Naive thymus-derived CD8-positive, alpha-beta T cell (primary cell): ENCODE measurements around the gene ZNF555. TPM values are rescaled to one million over a fixed set of nuclear protein-coding genes. Genes with fewer than 3 reads are reported as not detected.

Source experiments
- ATAC-seq, 2 donors: fragments of 150-1000 bp; cut with Tn5 transposase in 1 of 2; sonication (Bioruptor Pico), chemical (Tn5 transposase) in 1 of 2; 1 replicate in 1 of 2; 2 replicates in 1 of 2; pipeline ENCODE4 v1.10.0; 2021; ENCODE audit warnings: mild to moderate bottlenecking in 2 of 2, moderate library complexity in 2 of 2
- POLR2A ChIA-PET: fragments of 350-600 bp; sonication (Branson Sonifier 250); formaldehyde crosslinking; loops from one replicate; lab custom pipeline; 2021; ENCODE audit warnings: antibody characterized with exemption; lab: Charles Lee
- DNase-seq, 10 donors: peaks; one replicate each; pipeline versions ENCODE4 v3.0.0 to v3.0.0-alpha.2; 2020 to 2022
- H3K27ac Mint-ChIP-seq, 10 donors: one replicate each; pipeline ENCODE4 v1.8.0; 2020 to 2022; ENCODE audit warnings: mild to moderate bottlenecking in 10 of 10, mixed read lengths in 10 of 10, moderate library complexity in 4 of 10, inconsistent platforms in 1 of 10
- H3K27me3 Mint-ChIP-seq, 5 donors: one replicate each; pipeline ENCODE4 v1.8.0; 2021 to 2022; ENCODE audit warnings: mixed read lengths in 5 of 5
- H3K36me3 Mint-ChIP-seq, 3 donors: one replicate each; pipeline ENCODE4 v1.8.0; 2020 to 2022; ENCODE audit warnings: mixed read lengths in 3 of 3, mild to moderate bottlenecking in 2 of 3, inconsistent platforms in 1 of 3
- H3K4me1 Mint-ChIP-seq, 4 donors: one replicate each; pipeline ENCODE4 v1.8.0; 2021 to 2022; ENCODE audit warnings: mixed read lengths in 4 of 4
- H3K4me3 Mint-ChIP-seq, 10 donors: one replicate each; pipeline ENCODE4 v1.8.0; 2020 to 2022; ENCODE audit warnings: mild to moderate bottlenecking in 10 of 10, mixed read lengths in 10 of 10, moderate library complexity in 6 of 10, inconsistent platforms in 1 of 10
- H3K9me3 Mint-ChIP-seq, 9 donors: one replicate each; pipeline ENCODE4 v1.8.0; 2020 to 2022; ENCODE audit warnings: mixed read lengths in 9 of 9, mild to moderate bottlenecking in 3 of 9, inconsistent platforms in 1 of 9, moderate library complexity in 1 of 9
- polyA plus RNA-seq, 3 donors: library from polyadenylated mRNA; unstranded; fragments of 300-500 nt; fragmentation: Illumina TruSeq; gene quantifications; one replicate each; pipeline ENCODE4 v1.2.3, GENCODE V29; 2021
- total RNA-seq, 8 experiments: library from RNA in 2 of 8; stranded (reverse) in 2 of 8; gene quantifications; one replicate each; pipeline ENCODE4 v1.2.3 and lab custom pipeline; 2021 to 2026

ZNF555 gene
- total and polyA plus RNA-seq, 5 experiments from 2014 or later = 1.0 to 8.7 (median 3.4) TPM

DNA sequence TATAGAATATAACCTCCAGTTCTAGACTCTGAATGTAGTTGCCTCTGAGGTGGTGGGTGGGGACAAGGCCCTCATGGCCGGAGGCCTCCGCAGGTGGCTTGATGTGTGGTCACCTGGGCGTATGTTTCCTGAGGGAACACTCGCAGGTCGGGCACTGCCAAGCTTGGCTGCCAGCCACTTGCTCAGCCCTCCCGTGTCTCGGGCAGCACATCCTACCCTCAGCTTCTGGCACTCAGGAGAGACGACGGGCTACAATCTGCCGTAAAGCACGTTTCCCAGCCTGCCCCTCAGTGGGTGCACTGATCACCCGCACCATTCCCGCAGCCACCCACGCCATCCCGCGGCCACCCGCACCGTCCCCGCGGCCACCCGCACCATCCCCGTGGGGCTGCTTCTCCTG is 40.8 kb upstream of the ZNF555 start:
- Mint-ChIP-seq H3K4me1 (peaks cover 0 to 4% (median 1%) of the 10 kb centered on the region in 4 donors), H3K36me3 (peaks cover 0 to 36% (median 7%) of the 10 kb centered on the region in 3 donors), H3K4me3 (no peak overlapping the region), H3K27ac (no peak overlapping the region), H3K9me3 (no peaks in the 10 kb centered on the region), H3K27me3 (no peaks in the 10 kb centered on the region)
- DNase-seq (no peak), ATAC-seq (no peak)
- POLR2A ChIA-PET = no interaction called here

- DNase-seq (no peak), ATAC-seq (no peak)
- POLR2A ChIA-PET = no interaction called here
- Mint-ChIP-seq H3K36me3 (peaks cover 0 to 30% (median 4%) of the 10 kb centered on the region in 3 donors), H3K4me1 (peaks cover 0 to 4% (median 1%) of the 10 kb centered on the region in 4 donors), H3K27me3 (no peaks in the 10 kb centered on the region), H3K4me3 (no peak overlapping the region), H3K9me3 (no peaks in the 10 kb centered on the region), H3K27ac (no peak overlapping the region)
Observed at GRCh38 chr19:2802826-2803225, 38.4 kb upstream of the ZNF555 start.

GRCh38 chr19:2803486-2804155 is 37.7 kb upstream of the ZNF555 start:
- POLR2A ChIA-PET = interaction anchor here (0.5 kb wide), 1 partner anchor 142 kb away, joined by 3 read pairs; no protein-coding TSS in a partner anchor
- Mint-ChIP-seq H3K27me3 (no peaks in the 10 kb centered on the region), H3K36me3 (peaks cover 0 to 31% (median 5%) of the 10 kb centered on the region in 3 donors), H3K9me3 (no peaks in the 10 kb centered on the region), H3K4me3 (no peak overlapping the region), H3K27ac (peak overlapping the region in 3 of 10 donors; percentile 14 to 71 (median 29)), H3K4me1 (peaks cover 0 to 4% (median 1%) of the 10 kb centered on the region in 4 donors)
- DNase-seq = no peak
- no peak for ATAC-seq

DNA sequence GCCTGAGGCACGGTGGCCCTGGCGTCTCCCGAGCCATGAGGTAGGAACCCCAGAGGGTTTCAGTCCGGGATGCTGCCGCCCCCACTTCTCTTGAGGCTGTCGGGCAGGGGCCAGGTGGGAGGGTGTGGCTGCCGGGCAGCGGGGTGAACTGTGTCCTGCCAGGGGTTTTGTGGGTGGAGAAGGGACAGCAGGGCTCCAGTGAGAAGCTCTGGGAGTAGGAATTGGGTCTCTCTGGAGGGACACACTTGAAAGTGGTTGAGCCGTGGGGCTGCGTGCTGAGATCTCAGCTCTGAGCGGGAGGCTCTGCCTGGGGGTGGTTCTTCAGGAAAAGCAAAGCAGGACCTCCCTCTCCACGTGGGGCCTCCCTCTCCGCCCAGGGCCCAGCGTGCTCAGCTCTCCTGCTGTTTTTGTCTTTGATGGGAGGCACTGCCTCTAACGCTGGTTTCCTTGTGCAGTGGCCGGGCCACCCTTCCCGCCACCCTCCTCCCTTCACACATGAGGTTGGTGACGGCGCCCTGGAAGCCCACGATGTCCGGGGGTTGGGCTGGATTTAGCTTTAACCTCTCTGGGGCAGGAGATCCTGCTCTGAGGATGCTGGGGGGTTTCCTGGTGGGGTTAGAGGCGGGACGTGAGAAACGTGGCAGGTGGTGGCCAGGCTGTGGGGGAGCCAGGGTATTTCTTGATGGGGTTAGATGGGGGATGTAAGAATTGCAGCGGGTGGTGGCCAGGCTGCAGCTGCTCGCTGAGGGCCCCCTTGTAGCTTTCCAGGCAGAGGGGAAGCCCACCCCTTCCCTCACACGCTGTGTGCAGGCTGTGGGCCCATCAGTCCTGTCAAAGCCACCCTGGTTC is 36.9 kb upstream of the ZNF555 start:
- H3K27ac Mint-ChIP-seq = peak overlapping the region in 1 of 10 donors; percentile 71
- POLR2A ChIA-PET = no interaction called here
- DNase-seq (no peak), ATAC-seq (no peak)
- H3K4me1 Mint-ChIP-seq = peaks cover 0 to 4% (median 1%) of the 10 kb centered on the region in 4 donors
- H3K9me3 Mint-ChIP-seq = no peaks in the 10 kb centered on the region
- H3K27me3 Mint-ChIP-seq = no peaks in the 10 kb centered on the region
- peaks cover 0 to 39% (median 12%) of the 10 kb centered on the region in 3 donors for H3K36me3 Mint-ChIP-seq
- H3K4me3 Mint-ChIP-seq = no peak overlapping the region

GRCh38 chr19:2805261-2805900 is 35.9 kb upstream of the ZNF555 start:
- no peaks in the 10 kb centered on the region for H3K27me3 Mint-ChIP-seq
- H3K4me3 Mint-ChIP-seq = no peak overlapping the region
- peaks cover 0 to 39% (median 12%) of the 10 kb centered on the region in 3 donors for H3K36me3 Mint-ChIP-seq
- H3K9me3 Mint-ChIP-seq = no peaks in the 10 kb centered on the region
- H3K27ac Mint-ChIP-seq = no peak overlapping the region
- DNase-seq (no peak), ATAC-seq (no peak)
- peaks cover 0 to 4% (median 1%) of the 10 kb centered on the region in 4 donors for H3K4me1 Mint-ChIP-seq
- POLR2A ChIA-PET = no interaction called here

DNA sequence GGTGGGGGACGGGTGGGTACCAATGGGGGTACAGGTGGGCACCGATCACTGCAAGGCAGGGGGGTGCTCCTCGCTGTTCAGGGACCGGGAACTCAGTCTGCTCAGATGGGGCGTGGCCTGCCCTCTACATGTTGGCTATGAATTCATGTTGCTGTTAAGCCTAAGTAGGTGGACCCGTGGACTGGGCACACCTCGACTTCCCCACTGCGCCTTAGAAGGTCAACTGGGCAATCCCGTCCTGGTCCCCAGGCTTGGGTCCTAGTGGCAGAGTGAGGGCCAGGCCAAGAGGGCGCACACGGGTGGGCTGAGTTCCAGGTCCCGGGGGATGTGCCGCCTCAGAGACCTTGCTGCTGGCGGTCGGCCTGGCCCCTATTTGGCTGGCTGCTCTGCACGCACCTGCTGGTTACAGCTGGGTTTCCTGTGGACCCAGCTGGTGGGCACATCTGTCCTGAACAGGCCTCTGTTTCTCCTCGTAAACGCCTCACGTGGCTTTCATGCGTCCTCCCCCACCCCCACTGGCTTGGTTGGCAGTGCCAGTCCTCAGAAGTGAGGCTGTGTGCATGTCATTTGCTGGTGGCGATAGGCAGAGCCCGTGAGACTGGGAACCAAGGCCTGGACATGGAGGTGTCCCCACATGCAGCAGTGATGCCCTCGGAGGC is 35.2 kb upstream of the ZNF555 start:
- POLR2A ChIA-PET = no interaction called here
- peaks cover 0 to 4% (median 1%) of the 10 kb centered on the region in 4 donors for H3K4me1 Mint-ChIP-seq
- no peak overlapping the region for H3K27ac Mint-ChIP-seq
- H3K4me3 Mint-ChIP-seq = no peak overlapping the region
- H3K27me3 Mint-ChIP-seq = no peaks in the 10 kb centered on the region
- no peaks in the 10 kb centered on the region for H3K9me3 Mint-ChIP-seq
- H3K36me3 Mint-ChIP-seq = peaks cover 0 to 36% (median 12%) of the 10 kb centered on the region in 3 donors
- ATAC-seq (no peak), DNase-seq (no peak)

- ATAC-seq (no peak), DNase-seq (no peak)
- Mint-ChIP-seq H3K27ac (no peak overlapping the region), H3K9me3 (no peaks in the 10 kb centered on the region), H3K4me1 (peaks cover 0 to 4% (median 1%) of the 10 kb centered on the region in 4 donors), H3K4me3 (no peak overlapping the region), H3K36me3 (peaks cover 0 to 31% (median 10%) of the 10 kb centered on the region in 3 donors), H3K27me3 (no peaks in the 10 kb centered on the region)
- POLR2A ChIA-PET = no interaction called here
Observed at GRCh38 chr19:2806736-2807378, 34.4 kb upstream of the ZNF555 start.

DNA sequence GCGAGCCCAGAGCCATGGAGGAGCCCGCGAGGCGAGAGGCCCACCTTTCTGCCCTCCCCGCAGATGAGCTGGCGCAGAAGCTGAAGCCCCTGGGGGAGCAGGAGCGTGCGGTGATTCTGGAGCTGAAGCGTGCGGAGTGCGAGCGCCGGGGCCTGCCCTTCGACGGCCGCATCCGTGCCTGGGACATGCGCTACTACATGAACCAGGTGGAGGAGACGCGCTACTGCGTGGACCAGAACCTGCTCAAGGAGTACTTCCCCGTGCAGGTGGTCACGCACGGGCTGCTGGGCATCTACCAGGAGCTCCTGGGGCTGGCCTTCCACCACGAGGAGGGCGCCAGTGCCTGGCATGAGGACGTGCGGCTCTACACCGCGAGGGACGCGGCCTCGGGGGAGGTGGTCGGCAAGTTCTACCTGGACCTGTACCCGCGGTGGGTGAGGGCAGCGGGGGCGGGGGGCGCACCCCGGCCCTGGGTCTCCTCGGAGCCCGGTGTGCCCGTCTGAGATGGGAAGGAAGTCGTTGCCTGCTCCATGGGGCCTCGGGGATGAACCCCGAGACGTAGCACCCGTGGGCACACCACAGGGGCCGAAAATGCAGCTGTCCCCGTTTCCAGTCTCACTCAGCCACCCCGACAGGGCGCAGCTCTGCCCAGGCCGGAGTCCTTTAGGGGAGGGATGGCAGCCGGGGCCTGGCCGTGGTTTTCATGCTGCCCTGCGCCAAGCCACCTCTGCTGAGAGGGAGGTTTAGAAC is 33.7 kb upstream of the ZNF555 start:
- H3K27ac Mint-ChIP-seq = no peak overlapping the region
- H3K27me3 Mint-ChIP-seq = no peaks in the 10 kb centered on the region

DNA sequence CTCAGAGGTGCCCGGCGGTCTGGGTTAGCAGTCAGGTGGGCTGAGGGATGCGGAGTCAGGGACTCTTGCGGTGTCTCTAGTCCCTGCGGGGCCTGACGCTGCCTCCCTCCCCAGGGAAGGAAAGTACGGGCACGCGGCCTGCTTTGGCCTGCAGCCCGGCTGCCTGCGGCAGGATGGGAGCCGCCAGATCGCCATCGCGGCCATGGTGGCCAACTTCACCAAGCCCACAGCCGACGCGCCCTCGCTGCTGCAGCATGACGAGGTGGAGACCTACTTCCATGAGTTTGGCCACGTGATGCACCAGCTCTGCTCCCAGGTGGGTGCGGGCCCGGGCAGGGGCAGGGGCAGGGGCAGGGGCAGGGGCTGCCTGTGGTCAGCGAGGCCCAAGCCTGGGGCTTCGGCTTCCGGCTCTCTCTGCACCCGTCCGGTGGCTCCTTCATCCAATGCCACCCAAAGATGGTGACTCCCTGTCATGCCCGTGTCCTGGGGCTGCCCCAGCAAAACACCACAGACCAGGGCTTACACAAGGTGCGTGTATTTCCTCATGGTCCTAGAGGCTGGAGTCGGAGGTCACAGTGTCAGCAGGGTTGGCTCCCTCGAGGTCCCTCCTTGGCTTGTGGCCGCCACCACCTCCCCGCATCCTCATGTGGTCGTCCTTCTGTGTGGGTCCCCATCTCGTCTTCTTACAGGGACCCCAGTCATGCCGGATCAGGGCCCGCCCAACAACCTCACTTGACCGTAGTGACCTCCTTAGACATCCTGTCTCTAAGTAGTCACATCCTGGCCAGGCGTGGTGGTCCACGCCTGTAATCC is 32.9 kb upstream of the ZNF555 start:
- Mint-ChIP-seq H3K9me3 (no peaks in the 10 kb centered on the region), H3K4me1 (no peaks in the 10 kb centered on the region), H3K27ac (no peak overlapping the region), H3K27me3 (no peaks in the 10 kb centered on the region), H3K36me3 (peaks cover 0 to 24% (median 7%) of the 10 kb centered on the region in 3 donors), H3K4me3 (no peak overlapping the region)
- POLR2A ChIA-PET = interaction anchor here (0.7 kb wide), 1 partner anchor 11 kb away, joined by 3 read pairs; no protein-coding TSS in a partner anchor
- no peak for ATAC-seq
- DNase-seq = no peak

More for the DNA sequence above, 33.7 kb upstream of the ZNF555 start:
- no peak for DNase-seq
- Mint-ChIP-seq H3K9me3 (no peaks in the 10 kb centered on the region), H3K4me1 (peaks cover 0 to 2% (median under 1%) of the 10 kb centered on the region in 4 donors), H3K36me3 (peaks cover 0 to 28% (median 8%) of the 10 kb centered on the region in 3 donors), H3K4me3 (no peak overlapping the region)
- POLR2A ChIA-PET = interaction anchor here (0.7 kb wide), 1 partner anchor 12 kb away, joined by 3 read pairs; no protein-coding TSS in a partner anchor
- ATAC-seq = no peak

DNA sequence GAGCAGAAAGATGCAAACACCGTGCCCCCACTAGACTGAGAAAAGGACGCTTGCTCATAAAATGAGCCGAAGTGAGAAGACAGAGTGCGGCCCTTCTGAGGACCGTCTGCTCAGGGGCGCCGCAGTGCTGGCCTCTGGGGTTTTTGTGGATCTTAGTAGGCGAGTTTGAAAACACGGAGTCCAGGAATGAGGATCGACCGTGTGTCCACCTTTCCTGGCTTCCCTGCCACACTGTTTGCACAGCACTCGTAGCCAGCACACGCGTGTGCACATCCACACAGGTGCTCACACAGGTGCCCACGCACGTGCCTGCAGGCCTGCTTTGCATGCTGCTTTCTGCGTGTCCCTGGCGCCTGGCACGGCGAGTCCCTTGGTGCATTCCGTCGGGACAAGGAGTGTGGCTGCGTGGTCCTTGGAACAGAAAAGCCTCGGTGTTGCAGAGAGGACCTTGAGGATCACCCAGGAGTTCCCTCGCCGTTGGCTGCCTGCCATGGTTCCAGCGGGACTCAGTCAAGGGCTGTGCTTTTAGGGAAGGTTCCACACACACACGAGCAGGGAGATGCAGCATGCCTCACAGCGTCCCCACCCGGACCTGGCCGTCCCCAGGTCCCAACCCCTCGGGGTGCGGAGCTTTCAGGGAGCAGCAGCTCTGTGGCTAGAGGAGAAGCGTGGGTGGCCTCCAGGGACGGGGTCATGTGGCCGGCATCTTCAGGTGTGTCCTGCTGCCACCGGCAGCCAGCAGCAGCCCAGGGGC is 31.7 kb upstream of the ZNF555 start:
- no peak for DNase-seq
- no peaks in the 10 kb centered on the region for H3K27me3 Mint-ChIP-seq
- POLR2A ChIA-PET = no interaction called here

More for the DNA sequence above, 31.7 kb upstream of the ZNF555 start:
- Mint-ChIP-seq H3K27ac (no peak overlapping the region), H3K9me3 (no peaks in the 10 kb centered on the region), H3K4me3 (no peak overlapping the region), H3K36me3 (peaks cover 0 to 15% (median 7%) of the 10 kb centered on the region in 3 donors), H3K4me1 (no peaks in the 10 kb centered on the region)
- no peak for ATAC-seq
